Measurements from ENCODE around the gene SYTL2.

GRCh38 chr11:85813721-85814120 lies 2.8 kb upstream of the SYTL2 start:
- TF ChIP-seq CTCF (IDR thresholded peaks at IDR 0.05) (no peak), POLR2A (IDR thresholded peaks at IDR 0.05) (no peak), EP300 (IDR thresholded peaks at IDR 0.05) (no peak)

All from stomach (tissue), 4 donors.